ENCODE measurements around the gene JAKMIP2.
"Not testable (repeated sequence)": the region's sequence is repeated elsewhere in the genome, so short reads cannot be mapped to it uniquely, and the experiment has no call there.

The JAKMIP2 gene

GRCh38 chr5:147782110-147783028 lies at the start of gene JAKMIP2:
TSS of gene JAKMIP2 (minus strand) at chr5:147782728. CDS start at chr5:147671806, 110,922 bp downstream.
- DNase-seq, result peak; percentile 56

DNA sequence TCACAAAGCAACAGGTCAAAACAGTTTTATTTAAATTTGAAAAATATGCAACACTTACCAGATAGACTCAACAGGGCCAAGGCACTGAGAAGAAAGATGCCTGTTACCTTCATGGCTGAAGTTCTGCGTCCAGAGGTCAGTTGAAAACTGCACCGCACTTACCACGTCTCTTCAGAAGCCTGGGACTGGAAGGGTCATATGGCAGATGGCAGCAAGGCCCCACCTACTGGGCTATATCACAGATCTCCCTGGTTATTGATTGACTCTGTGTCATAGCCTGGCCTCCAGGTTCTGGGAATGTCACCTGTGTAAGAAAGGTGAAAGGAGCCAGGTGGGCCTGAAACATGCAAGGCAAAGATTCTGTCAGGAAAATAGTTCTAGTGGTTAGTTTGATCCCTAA lies 48.9 kb upstream of the JAKMIP2 start, which contains the start of gene SPINK1:
TSS of gene SPINK1 (minus strand) at position 207 of the 400 bp plus-strand sequence. CDS start at position 113, 94 bp downstream.
- no peak for DNase-seq

- DNase-seq, result no peak
These were observed 47.5 kb upstream of the JAKMIP2 start for GRCh38 chr5:147830035-147830434.

DNA sequence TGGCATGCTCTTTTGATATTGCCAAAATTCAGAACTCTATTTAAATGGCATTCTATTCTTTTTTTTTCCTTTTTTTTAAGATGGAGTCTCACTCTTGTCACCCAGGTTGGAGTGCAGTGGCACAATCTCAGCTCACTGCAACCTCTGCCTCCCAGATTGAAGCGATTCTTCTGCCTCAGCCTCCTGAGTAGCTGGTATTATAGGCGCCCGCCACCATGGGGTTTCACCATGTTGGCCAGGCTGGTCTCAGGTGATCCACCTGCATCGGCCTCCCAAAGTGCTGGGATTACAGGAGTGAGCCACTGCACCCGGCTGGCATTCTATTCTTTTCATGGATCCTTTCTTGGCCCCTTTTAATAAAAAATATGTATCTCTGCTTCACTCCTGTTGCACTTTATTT lies 44.5 kb upstream of the JAKMIP2 start:
- DNase-seq, result not testable (repeated sequence)

- no peak for DNase-seq
These were observed 43.8 kb upstream of the JAKMIP2 start for GRCh38 chr5:147826361-147826760.

GRCh38 chr5:147822686-147823491 lies 40.4 kb upstream of the JAKMIP2 start:
- DNase-seq, result peak; percentile 3

- not testable (repeated sequence) for DNase-seq
These were observed 39.7 kb upstream of the JAKMIP2 start for GRCh38 chr5:147822222-147822621.

- DNase-seq, result no peak
These were observed 39.2 kb upstream of the JAKMIP2 start for GRCh38 chr5:147821766-147822165.

- DNase-seq, result no peak
These were observed 36.8 kb upstream of the JAKMIP2 start for GRCh38 chr5:147819261-147819770.

DNA sequence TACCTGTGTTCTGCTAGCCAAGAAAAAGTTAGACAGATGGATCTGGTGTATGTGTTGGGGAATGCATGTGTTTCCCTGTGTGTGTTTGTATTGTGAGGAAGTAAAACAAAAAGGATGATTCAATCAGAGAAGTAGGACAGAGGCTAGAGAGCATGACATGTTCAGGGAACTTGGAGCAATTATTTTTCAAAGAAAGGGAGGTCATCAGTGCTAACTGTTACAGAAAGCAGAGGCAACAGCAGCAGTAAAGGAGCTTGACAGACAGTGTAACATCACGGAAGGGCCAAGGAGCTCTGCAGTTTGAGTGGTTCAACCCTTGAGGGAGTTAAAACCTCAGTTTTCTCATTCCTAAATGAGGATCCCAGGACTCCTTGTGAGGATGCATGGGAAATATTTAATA lies 35.8 kb upstream of the JAKMIP2 start:
- no peak for DNase-seq

DNA sequence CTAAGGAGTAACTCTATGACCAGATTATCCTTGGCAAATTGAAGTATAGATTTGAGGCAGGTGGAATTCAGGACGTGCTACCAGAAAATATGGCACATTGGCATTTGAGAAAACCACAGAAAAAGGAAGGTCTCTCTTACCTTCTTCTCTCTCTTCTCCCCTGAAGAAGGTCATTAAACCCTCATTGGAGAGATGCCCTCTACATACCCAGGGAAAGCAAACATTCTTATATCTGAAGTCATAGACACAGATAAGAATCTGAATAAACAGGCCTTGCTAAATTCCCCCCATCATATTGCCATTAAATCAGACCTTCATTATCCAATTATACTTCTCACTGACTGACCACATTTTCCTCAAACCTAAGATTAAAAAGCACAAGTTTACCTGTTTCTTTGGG lies 31.2 kb upstream of the JAKMIP2 start:
- no peak for DNase-seq

- DNase-seq, result no peak
These were observed 27.5 kb upstream of the JAKMIP2 start for GRCh38 chr5:147809830-147810666.

DNA sequence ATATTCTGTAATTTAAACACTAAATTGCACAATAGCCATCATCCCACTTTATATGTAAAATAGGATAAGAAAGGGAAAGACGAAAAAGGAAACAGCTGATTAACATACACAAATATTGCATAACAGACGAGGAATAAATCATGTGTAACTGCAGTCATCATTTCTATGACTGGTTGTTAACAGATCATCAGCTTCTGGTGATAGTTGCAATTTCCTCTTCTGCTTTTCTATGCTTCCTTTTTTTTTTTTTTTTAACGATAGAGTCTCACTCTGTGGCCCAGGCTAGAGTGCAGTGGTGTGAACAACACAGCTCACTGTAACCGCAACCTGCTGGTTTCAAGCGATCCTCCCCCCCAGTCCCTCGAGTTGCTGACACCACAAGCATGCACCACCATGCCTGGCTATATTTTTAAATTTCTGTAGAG lies 22.5 kb upstream of the JAKMIP2 start:
- no peak for DNase-seq

- DNase-seq, result no peak
These were observed 21.8 kb upstream of the JAKMIP2 start for GRCh38 chr5:147804334-147804733.

DNA sequence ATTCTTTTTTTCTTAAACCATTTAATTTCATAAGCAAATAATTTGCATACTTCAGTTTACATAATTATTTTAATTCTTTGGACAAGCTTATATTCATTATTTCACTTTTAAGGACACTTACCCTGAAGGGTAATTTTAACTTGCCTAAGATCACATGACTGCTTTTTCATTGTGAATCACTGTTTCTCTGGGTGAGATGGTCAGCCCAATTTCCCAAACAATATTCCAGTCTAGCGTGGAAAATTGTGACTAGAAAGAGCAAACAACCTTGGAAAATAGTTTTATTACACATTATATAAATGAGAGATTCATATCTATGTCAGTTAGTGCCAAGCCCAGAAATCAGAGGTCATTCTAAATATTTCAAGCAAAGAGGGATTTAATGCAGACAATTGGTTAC lies 21.4 kb upstream of the JAKMIP2 start:
- DNase-seq, result no peak

GRCh38 chr5:147803161-147803560 lies 20.6 kb upstream of the JAKMIP2 start:
- DNase-seq, result not testable (repeated sequence)

- DNase-seq, result no peak
These were observed 18.9 kb upstream of the JAKMIP2 start for GRCh38 chr5:147801461-147801860.

DNA sequence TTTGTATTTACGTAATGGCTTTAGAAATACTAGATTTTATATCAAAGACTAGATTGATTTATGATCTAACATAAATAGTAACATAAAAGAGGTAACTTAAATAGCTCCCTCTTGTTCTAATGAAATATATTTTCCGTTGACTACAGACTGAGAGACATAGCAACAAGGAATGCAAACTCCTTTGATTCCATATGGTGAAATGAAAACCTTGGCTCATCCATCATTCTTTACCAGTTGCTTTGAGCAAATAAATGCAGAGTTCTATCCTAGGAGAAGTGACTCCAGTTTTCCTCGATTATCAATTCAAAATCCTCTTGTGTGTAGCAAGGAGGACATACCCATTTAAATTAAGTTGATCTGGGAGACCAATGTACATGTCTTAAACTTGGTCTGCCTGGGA lies 18.0 kb upstream of the JAKMIP2 start:
- no peak for DNase-seq

- no peak for DNase-seq
These were observed 14.2 kb upstream of the JAKMIP2 start for GRCh38 chr5:147796556-147797308.

DNA sequence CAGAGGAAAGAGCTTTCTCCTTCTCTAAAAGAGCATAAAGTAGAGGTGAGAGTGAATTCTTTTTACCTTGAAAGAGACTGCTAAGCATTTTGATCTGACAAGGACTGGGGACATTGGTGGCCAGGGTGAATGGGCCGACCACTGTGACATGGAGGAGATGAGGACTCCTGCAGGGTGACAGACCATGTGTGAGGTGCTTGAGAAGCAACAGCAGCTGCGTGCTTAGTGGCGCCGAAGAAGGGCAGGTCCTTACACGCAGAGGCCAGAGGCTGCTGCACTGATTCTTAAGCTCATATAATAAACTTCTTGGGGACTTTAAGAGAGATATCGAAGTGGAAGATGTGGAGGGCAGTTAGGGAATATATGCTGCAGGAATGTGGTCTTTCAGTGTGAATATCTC lies 8.7 kb upstream of the JAKMIP2 start:
- no peak for DNase-seq

DNA sequence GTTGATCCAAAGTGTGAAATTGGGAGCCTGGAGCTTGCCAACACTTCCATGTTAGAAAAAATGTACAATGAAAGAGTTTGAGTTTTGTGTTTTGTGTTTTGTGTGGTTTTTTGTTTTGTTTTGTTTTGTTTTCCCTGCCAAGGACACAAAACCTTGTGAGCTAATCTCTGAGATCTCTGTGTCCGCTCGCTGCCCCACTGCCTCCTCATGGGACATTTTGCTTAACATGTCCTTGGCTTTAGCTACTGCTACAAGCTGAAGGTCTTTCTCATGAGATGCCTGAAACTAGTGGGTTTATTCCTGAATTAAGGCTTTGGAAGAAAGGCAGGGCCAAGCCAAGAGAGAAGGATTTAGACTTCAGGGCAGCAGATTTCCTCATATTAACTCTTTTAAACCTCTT lies 7.3 kb upstream of the JAKMIP2 start:
- no peak for DNase-seq

DNA sequence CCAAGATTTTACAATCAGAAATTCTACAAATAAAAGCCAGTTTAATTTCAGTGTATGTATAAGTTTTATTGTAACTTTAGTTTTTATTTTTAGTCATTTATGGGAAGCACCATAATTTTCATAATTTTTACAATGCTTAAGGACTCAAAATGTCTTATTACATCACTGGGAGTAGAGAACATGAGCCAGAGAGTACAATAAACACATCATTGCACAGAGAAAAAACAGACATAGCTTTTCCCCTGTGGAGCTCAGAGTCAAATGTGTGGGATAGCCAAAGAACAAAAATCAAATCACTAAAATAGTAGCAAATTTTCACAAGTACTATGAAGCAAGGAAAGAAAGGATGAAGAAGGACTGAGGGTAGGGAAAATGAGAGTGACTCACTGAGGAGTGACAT lies 5.5 kb upstream of the JAKMIP2 start:
- DNase-seq, result no peak

Measured in NCI-H226 (cell line).